ENCODE data around the gene DNLZ.

DNLZ gene

DNA sequence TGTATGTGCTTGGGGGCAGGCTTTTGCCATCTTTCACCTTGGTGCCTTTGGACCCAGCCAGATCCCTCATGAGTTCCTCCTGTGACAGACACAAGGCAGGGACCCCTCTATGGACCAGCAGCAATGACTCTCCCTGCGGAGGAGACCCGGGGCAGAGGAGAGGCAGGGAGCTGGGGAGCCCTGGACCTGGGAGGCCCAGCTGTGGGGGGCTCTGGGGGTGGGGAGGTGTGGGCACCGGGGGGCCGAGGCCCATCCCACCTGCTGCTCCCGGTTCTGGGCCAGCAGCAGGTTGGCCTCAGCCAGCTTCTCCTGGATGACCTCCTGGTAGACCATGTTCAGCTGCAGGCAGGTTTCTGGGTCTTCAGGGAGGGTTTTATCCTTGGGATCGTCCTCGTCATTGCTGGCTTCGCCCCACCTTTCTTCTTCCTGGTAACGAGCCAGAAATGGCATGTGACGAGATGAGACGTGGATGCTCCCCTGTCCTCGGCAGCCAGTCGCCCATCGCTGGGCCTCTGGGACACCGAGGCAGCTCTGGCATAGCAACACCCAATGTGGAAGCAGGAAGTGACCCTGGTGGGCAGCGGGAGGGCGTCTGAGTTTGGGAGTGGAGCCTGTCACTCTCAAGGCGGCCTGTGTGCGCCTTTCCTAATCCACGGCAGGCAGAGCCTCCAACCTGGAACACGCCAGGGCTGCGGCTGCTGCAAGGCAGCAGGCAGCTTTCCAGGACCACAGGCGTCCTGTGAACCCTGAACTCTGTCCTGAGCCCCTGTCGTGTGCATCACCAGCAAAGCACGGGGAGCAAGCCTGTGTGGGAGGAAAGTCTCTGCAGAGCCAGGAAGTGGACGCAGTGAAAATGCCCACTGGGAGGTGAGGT, 32.0 kb upstream of the DNLZ start:
- DNase-seq, result no peak

DNA sequence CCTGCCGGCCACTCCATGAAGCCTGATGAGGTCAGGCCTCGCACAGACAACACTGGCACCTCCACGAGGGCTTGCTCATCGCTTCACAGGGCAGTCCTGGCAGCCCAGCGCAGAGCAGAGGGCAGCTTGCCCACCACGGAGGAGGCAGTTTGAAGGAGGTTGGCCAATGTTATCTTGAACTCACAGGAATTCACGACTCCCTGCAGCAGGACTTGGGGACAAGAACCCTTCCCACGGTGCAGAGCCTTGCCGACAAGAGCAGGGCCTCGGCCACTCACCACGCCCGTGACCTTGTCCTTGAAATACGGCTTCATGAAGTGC, 31.4 kb upstream of the DNLZ start:
- no peak for DNase-seq

DNA sequence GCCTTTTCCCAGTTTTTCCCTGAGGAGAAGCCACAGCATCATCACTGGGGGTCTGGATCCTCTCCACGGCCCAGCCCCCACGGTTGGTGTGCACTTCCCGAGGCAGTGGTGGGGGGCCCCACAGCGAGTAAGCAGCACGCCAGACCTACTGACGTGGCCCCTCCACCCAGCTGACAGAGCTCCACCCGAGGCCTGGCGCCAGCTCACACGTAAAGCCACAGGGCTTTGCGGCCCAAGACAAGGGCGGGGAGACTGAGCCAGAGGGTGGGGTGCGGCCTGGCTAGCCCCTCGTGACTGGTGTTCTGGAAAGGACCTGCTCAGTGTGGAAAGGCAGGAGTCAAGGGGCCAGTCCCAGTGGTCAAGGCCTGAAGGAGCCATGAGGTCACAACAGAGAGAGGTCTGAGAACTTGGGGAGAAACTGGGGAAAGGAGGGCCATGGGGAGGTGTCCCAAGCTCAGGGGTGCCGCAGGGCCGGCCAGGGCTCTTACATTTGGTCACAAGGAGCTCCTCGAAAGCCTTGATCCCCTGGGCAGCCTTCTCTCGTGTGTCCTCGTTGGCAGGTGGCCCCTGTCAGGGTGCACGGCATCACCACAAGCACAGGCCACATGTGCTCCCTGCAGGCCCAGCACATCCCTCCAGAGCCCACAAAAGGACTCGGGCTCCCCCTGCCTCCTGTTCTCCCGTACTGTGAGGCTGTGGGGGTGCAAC, 30.9 kb upstream of the DNLZ start:
- no peak for DNase-seq

DNA sequence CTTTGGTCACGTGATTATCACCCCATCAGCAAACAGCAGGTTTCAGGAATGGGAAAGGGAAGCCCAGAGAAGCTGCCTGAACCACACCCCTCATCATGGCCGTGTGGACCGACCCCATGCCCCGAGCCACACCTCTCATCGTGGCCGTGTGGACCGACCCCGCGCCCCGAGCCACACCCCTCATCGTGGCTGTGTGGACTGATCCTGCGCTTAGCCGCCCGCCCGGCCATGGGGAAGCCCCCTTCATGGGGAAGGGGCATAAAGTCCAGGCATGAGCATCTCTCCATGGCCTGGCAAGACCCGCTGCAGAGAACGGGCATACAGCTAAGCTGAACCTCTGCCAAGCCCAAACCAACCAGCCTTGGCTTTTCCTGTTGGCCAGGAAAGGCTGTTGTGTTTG, 30.0 kb upstream of the DNLZ start:
- DNase-seq, result no peak

DNA sequence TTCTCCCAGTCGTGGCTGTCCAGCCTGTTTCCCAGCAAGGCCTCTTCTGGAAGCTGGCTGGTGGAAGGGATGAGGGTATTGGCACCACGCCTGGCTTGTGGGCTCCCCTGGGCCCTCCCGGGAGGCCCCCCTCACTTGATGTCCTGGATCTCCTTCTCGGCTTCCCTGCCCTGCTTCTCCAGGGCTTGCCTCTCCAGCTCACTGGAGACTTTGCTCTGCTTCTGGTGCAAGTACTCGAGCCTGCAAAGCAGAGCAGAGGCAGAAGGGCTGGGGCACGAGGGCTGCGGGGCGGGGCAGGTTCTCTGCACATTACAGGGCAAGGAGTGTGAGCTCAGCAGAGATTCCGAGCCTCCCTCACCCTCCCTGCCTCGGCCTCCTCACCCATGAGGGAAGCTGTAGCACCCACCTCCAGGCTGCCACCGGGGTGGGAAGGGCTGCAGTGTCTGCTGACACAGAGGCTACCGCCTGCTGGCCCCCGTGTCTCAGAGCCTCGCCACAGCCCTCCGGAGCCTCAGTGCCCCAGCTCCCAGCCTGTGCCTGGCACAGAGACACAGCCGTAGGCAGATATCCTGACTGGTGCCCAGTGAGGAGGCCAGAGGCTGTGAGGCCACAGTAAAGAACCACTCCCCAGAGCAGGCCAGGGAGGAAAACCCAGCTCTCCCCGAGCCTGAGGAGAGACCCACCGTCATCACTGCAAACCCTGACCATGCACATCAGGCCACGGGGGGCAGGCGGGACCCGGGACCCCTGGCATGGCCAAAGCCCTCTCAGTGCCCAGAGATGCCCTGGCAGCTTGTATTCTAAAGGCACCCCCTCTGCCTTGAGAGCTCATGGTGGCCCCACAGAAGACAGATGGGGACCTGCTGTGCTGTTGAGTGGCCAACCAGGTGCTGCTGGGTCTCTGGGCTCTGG, 29.2 kb upstream of the DNLZ start:
- no peak for DNase-seq

DNA sequence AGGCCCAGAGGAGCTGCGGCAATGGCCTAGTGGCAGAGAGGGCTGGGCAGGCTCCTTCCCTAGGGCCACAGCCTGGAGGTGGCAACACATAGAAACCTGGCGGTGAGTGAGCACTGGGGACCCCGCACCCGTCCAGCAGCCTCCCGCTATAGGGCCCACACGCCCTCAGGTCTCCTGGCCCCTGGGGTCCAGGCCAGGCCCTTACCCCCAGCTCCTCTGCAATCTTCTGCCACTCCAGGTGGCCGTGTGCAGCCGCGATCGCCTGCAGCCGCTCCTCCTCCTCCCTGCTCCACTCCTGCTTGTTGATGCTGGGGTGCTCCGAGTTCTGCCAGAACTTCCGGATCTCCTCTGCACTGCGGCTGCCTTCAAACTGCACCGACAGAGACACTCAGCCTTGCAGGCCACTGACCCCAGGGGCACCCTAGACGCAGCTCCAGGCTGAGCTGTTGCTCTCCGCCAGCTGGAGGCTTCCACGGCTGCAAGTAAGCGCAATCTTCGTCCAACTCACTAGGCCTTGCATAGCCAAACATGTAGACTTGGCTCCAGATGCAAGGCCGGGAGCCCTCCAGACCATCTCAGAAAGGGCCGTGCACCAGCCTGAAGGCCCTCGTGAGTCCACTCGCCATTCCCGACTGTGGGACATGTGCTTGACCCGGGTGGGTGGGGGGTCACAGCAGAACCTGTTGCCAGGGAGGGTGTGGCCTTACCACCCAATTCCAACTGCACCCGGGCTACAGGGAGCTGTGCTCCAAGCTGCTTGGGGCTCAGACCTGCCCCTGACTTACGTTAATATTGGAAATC, 28.4 kb upstream of the DNLZ start:
- no peak for DNase-seq

DNA sequence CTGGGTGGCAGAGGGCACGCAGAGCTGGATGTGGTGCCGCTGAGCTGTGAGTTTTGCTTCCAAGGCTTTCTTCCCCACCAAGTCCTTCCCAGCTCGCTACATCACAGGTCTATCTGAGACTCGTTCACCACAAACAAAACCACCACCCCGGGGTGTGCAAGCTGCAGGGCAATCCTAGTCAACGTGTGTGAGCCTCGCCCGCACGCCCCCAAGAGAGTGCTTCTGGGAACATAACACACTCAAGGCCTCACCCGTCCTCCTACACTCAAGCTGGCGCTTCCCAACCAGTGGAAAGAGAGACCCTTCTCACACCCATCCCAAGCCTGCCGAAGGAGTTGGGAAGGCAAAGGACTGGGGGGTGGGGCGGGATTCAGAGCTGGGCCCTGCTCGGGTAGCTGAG, 25.9 kb upstream of the DNLZ start:
- DNase-seq, result no peak

DNA sequence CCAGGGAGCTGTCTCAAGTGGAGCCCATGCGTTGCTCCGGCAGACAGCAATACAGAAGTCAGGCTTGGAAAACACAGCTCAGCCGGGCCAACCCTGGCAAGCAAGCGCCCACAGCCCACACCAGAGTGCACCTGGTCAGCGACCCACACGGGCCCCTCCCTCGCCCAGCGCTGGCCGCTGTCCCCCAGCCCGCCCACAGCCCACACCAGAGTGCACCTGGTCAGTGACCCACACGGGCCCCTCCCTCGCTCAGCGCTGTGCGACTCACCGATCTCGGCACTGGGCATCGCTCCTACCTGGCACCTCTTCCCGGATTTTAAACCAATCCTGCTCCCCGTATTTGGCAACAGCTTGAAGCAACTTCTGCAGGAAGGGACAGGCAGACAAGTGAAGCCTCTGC, 23.7 kb upstream of the DNLZ start:
- no peak for DNase-seq

DNA sequence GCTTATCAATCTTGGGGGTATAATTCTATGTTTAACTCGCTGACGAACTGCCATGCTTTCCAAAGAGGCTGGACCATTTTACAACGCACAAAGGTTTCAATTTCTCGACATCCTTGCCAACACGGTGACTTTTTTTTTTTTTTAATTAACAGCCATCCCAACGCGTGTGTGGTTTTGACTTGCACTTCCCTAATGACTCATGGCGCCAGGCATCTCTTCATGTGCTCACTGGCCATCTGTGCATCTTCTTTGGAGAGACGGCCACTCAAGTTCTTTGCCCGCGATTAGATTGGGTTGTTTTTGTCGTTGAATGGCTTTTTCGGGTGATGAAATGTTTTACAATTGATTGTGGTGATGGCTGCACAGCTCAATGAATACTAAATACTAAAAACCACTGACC, 22.5 kb upstream of the DNLZ start:
- peak; percentile 54 for DNase-seq

DNA sequence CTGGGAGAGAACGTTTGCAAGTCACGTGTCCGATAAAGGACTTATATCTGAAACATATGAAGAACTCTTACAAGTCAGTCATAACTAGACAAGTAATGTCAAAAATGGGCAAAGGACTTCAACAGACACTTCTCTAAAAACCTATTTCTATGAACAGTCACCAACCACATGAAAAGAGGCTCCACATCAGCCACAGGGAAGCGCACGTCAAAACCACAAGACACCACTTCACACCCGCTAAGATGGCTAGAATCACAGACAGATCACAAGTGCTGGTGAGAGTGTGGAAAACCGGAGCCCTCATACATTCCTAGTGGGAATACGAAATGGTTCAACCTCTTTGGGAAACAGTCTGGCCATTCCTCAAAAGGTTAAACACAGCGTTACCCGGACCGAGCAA, 21.5 kb upstream of the DNLZ start:
- DNase-seq, result no peak

DNA sequence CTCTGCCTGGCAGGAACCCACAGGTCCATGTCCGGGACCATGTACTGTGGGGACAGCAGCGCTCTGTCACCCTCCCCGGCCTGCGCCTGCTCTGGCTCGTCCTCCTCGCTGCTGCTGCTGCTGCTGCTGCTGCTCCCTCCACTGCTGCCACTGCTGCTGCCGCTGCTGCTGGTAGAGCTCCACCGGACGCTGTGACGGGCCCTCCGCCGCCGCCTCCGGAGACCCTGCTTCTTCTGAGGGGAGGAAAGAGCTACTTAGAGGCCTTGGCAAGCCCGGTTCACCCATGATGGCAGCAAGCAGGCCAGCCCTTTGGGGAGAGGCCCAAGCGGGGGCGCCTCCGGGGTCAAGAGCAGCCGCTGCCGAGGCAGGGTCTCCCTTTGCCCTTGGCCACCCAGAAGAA, 19.9 kb upstream of the DNLZ start:
- DNase-seq, result no peak

DNA sequence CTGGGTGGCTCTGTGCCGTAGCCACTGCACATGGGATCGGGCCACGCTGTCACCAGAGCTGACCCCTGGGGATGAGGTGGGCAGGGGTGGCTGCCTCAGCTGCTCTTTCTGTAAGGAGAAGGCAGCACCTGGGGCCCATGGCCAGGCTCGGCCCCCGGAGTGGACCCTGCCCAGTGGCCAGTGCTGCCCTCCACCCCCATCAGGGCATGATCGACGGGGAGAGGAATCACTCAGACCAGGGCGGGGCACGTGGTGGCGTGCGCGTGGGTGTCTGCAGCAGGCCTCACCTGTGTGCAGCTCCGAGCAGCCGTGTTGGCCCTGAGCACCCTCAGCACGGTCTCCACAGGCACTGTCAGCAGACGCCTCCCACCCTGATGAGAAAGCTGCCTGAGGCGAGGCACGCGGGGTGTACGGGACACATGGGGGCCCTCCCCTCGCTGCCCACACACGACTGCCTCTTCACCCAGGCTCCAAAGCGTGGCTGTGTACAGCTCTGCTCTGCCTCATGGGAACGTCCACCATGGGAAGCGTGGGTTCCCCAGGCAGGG, 18.5 kb upstream of the DNLZ start:
- DNase-seq, result no peak

DNA sequence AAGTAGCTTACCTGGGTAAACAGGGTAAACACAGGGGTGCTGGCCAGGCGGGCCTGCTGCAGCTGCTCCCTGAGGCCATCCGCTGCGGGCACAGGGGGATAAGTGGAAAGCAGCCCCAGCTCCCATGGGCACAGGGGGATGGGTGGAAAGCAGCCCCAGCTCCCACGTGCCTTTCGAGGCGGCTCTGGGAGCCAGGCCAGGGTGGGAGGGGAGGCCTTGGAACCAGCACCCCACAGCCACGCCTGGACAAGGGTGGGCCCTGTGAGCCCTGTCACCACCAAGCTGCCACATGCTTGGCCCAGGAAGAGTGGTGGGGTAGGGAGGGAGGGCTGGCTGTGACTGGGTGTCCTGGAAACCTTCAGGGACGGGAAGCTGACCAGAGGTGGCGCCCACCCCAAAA, 17.8 kb upstream of the DNLZ start:
- DNase-seq, result no peak

DNA sequence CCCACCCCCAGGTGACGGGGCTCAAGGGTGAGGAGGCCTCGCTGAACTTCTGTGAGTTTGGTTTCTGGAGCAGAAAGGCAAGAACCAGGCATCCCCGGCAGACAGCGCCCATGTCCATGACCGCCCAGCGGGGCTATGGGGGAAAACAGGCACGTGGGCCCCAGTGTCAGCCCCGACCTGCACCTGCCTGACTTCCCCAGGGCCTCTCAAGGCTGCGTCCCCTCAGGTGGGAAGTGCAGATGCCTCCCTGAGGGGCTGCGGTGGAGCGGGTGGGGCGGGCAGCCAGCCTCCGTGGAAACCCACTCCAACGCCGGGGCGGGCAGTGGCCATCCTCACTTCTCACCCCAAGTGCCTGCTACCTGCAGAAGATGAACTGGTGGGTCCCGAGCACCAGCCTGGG, 16.8 kb upstream of the DNLZ start:
- no peak for DNase-seq

DNA sequence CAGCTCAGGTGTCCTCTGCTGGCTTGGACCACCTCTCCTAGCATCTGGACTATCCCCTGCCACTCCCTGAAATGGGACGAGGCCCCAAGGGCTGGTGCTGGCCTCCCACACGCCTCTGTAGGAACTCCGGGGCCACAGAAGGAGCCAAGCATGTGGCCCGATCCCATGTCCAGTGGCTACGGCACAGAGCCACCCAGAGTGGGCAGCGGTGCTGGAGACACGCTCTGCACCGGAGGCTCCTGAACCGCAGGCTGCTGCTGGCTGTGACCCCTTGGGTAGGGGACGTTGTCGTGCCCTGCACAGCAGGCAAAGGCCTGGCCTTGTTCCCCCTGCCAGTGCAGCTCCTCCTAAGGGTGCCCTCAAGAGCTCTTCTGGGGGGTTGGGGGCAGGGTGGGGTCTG, 16.3 kb upstream of the DNLZ start:
- no peak for DNase-seq

DNA sequence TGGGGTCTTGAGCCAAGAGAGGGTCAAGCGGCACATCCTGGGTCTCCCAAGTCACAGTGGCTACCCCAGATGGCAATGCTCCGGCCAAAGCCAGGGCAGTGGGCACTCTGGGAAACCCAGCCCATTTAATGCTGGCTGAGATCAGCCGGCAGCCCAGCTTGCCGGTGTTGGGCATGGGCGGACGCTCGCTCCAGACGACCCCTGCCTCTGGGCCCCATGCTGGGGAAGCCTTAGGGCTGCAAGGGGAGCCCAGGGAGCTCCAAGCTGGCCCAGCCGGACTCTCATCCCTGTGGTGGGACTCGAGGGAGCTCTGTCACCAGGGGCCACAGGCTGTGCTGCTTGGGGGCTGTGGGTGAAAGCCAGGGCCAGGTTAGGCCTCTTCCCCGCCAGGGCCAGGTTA, 15.9 kb upstream of the DNLZ start:
- no peak for DNase-seq

DNA sequence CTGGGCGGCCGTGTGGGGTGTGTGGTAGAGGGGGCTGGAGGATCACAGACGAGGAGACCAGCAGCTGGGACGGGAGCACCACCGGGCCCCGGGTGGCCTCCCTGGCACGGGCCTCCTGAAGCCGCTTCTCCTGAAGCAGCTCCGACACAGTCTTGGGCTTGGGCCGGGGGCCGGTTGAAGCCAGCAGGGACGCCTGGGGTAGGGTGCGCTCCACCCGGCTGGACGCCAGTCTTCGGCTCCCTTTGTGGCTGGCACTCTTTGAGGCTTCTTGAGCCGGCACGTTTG, 15.4 kb upstream of the DNLZ start:
- DNase-seq, result no peak

DNA sequence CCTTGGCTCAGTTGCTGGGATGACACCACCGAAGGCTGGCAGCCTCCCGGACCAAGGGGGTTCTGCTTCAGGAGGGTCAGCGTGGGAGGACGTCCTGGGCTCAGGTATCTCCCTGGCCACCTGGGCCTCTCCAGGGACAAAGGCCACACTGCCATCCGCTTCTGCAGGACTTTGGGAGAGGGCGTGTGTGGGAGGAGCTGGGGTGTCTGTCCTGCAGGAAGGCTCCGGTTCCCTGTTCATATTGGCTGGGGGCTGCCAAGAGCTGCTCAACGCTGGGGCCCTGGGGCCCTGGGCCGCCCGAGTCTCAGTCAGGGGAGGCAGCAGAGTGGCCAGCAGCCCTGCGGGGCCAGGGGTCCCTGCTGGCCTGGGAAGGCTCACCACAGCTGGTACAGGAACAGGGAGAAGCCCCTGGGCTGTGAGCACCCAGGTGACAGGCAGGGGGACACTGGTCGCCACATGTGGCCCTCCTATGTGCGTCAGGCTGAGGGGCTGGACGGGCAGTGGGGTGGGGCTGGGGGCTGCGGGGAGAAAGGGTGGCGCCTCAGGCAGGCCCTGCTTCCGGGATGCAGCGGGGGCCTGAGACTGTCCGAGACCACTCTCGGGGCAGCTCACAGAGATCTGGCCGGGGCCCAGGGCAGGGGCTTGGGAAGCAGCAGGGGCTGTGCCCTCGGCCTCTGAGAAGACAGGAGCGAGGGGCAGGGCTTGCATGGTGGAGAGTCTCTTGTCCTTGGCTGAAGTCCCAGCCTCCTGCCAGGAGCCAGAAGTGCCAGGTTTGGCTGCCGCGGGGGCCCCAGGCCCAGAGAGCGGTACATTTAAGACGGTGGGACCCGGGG, 14.8 kb upstream of the DNLZ start:
- no peak for DNase-seq

DNA sequence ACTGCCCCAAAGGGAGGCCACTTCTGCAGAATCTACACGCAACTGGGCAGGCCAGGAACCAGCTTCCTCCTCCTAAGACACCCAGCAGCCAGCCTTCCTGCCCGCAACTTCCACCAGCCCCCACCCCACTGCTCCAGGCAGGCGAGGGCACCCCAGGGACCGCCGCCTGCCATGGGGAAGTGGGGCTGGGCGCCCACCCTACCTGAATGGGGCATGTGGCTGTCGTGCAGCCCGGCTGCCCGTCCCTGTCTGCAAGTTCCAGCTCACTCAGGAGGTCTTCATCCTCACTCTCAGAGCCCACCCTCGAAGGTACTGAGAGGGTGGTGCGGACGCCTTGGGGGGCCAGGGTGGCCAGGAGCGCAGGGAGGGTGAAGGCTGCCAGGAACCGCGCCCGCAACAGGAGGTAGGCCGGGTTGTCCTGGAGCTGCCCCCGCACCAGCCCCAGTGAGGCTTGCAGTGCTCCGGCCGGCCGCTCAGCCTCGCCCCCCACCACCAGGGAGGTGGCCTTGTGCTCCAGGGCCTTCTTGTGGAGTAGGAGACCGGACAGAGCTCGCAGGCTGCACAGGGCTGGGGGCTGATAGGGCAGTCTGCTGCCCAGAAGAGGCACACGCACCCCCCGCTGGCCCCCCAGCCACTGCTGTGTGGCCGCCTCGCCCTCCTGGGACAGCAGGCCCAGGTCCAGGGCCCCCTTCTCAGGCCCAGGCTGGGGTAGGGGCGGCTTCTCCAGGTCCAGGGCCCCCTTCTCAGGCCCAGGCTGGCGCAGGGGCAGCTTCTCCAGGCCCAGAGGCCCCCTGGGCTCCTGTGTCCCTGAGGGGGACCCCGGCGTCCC, 14.0 kb upstream of the DNLZ start:
- DNase-seq, result no peak

DNA sequence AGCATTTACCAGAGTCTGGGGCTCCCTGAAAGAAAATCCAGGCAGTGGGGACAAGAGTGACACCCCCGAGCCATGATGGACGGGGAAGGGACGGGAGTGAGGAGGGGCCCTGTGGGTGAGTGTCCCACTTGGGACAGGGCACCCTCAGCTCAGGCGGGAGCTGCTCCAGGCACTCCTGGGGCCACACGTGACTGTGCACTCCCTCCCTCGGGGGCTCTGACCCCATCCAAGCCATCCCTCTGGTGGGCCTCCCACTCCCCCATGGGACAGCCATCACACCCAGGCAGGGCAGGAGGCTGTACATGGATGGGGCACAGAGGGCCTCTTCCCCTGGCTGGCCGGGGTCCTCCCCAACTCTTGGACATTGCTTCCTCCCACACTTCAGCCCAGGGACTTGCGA, 12.9 kb upstream of the DNLZ start:
- DNase-seq, result no peak

DNA sequence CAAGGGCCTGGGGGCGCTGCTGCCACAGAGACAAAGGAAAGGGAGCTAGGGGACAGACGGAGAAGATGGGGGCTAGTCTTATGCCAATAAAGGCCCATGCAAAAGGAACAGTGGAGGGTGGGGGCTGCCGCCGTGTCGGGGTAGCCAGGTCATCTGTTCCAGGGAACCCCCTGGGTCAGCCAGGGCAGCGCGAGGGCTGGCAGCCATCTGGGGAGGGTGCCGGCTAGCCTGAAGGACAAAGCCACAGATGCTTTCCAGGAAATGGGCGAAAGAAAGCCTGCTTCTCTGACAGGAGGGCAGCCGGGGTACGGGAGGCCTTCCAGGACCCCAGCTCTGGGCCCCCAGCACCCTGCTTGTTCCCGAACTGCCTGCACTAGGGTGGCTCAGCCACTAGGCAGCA, 11.6 kb upstream of the DNLZ start:
- no peak for DNase-seq

All from suppressor macrophage treated with lipopolysaccharide for 4 hours (primary cell).